HG02678 (cell line): ENCODE data around the gene MOB3B.

ENCODE experiments used
- ATAC-seq: cut with Tn5 transposase; IDR thresholded peaks from one replicate; pipeline ENCODE4 v1.9.1; 2021; ENCODE audit warnings: mild to moderate bottlenecking, moderate library complexity; ENCODE audit not compliant: unreplicated experiment

Gene MOB3B

DNA sequence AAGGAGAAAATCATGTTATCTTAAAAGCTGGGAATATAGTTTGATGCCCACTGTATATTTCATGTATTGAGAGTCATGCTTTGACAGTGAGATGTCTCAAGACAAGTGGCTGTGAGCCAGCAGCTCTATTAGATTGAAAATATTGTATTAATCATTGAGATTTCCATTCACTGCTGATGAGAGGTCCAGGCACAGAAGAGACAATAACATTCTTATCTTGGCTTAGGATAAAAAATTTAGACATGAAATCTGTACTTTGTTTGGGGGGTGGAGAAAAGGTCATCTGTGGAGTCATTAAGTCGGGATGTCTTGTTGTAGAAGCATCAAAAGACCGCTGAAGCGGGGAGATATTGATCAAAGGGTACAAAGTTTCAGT, 134.8 kb downstream of the MOB3B start:
- ATAC-seq = no peak

DNA sequence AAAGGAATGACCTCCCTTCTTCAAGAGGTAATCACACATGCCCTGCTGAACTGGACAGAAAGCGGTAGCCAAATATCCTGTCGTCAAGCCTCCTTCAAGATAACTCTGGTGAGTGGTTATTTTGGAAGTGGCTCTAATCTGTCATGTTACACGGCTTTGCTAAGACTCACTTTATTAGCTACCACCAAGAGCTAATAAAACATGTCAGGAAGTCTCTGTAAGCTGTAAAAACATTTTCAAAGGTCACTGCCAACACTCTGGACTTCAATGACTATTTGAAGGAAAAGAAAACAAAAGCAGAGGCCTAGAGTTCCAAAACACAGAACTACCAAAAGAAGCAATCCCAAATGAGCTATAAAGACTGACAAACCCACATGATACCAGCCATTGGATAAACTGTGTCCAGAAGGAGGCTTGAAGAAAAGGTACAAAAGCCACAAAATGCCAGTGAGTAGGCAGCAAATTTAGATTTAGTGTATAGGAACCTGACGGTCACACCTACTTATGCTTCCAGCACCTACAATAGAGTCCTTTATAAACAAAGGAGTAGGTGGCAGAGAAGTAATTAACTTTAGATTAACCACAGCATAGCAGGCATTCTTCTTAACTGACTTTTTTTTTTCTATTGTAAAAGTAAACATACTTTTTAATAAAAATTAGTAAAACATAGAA, 135.3 kb downstream of the MOB3B start:
- no peak for ATAC-seq

DNA sequence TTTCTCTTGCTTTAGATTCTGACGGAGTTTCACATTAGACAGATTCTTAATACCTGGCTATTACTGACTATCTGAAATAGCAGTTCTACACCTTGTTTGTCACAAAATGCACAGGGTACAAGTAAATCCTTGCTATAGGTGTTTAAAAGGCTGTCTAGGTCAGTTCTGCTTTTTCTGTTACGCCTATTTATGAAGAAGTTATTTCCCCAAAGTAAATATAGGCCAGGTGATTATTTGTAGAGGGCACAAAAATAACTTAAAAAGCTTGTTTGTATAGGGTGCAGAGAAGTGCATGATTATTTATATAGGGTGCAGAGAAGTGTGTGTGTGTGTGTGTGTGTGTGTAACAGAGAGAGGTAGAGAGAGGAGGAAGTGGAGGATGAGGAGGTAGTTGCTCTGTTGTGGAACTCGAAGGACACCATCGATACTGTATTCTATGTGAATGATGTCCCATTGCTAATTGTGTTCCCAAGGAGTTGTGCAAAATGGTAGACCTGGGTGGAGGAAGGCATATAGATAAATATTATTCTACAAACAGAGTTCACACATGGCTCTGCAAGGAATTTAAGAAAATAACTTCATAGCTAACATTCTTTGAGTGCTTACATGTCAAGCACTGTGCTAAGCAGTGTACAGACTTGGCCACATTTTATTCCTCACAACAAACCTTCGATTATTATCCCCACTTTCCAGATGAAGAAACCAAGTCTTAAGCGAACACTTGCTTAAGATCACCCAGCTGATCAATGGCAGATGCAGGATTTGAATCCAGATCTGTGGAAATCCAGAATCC, 136.4 kb downstream of the MOB3B start:
- ATAC-seq = no peak

- no peak for ATAC-seq
Observed at GRCh38 chr9:27392451-27392850, 137.2 kb downstream of the MOB3B start.

GRCh38 chr9:27391040-27391895, 138.3 kb downstream of the MOB3B start:
- no peak for ATAC-seq

GRCh38 chr9:27388150-27388549, 141.5 kb downstream of the MOB3B start:
- no peak for ATAC-seq

- ATAC-seq = no peak
Observed at GRCh38 chr9:27387722-27388121, 141.9 kb downstream of the MOB3B start.

DNA sequence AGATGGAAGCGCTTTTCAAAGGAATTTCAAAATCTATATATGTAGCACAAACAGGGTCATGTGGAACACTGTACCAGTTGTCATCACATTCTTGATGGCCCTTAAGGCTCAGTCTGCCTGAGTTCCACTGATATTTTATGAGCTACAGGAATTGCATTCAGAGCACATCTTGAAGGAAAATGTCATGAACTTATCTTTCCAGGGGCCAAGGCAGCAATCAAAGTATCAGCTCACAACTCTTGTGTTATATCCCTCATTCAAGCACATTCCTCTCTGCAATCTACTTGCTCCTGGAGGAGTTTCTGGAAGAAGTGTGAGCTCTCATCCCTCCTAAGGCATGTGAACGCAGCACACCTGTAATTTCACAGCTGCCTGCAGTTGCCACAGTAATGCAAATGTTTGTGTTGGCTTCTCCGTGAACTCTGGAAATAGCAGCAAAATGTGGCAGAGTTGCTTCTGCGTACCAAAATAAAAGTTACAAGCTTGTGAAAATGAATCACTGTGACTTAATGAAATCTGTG, 143.0 kb downstream of the MOB3B start:
- no peak for ATAC-seq

GRCh38 chr9:27385606-27386322, 143.8 kb downstream of the MOB3B start:
- ATAC-seq = no peak

GRCh38 chr9:27384262-27385014, 145.2 kb downstream of the MOB3B start:
- ATAC-seq = no peak

DNA sequence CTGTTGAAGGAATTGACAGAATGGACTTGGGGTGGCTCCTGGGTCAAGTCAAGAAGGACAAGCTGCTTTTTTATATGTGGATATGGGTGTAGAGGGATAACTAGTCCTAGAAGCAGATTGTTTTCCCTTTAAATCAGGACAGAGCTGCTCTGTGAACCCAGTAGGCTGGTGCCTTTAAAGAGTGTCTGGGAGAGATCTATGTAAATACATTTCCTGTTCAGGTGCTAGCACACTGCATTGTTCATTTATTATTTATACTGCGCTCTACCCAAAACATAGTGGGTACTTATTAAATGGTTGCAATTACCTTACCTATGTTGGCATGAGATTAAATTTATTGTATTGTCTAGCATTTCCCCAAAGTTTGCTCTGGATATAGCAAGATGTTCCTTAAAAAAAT, 146.1 kb downstream of the MOB3B start:
- peak; percentile 41 for ATAC-seq

DNA sequence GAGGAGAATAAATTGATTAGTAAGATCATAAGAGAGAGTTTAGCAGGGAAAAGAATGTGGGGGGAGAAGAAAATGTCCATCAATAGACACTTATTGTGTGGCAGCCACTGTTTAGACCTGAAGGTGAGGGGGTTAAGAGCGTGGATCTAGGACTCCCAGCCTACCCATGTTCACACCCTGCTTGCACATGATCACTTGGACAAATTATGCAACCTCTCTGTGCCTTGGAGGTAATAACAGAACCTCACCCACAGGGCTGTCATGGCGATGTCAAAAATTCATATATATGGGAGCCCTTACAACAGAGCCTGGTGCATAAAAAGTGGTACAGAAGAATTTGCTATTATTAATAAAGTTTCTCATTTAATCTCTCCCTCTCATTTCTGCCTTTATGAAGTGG, 146.6 kb downstream of the MOB3B start:
- ATAC-seq = no peak

DNA sequence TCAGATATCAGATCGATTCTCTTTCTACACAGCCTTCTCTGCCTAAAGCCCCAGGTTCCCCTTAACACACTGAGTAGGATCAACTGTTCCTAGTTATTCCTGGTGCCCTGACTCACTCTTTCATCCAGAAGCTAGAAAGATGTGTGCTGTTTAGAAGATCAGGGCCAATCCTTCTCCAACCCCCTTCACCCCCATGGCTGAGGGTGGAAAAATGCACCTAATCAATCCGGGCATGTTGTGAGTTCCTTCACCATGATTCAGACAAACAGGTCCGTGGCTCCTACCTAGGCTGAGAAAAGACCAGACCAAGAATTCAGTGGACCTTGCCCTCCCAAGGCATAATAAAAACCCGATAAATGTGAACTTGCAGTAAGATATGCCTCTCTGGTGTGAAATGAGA, 147.3 kb downstream of the MOB3B start:
- no peak for ATAC-seq

DNA sequence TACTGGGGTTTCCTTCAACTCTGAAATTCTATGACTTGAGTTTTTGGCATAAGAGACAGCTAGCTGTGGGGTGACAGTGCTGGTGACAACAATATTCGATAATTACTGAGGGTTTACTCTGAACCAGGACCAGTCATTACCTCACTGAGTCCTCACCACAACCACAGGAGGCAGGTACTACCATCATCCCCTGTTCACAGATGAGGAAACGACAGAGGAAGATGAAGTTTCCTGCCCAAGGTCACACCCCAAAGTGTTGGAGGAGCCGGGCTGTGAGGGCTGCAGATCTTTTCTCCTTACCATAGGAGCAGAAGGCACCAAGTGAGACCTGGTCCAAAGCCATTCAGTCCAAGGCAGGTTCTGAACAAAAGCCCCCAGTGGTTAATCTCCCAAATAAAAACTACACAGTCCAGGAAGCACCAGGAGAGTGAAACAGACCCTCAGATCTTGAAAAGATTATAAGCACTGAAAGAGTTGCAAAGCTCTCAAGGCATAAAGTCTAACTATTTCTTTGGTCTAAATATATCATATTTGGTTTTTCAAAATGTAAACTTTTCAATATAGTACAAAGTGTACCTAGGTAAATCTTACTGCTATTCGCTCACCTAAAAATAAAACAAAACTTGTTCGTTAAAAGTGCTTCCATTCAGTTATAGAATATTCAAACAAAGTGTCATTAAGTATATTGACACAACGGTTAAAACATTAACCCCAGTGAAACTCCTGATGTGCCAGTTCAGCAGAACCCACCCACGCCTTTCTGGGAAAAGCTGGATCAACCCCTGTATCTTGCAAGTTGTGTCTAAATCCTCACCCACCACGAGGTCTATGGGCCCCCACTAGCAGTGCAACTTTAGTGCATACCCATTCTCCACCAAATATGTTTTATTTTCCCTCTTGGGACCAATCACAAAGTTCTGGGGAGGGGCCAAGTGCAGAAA, 150.0 kb downstream of the MOB3B start:
- ATAC-seq = peak; percentile 22

GRCh38 chr9:27377811-27378456, 151.7 kb downstream of the MOB3B start:
- ATAC-seq = peak; percentile 83

DNA sequence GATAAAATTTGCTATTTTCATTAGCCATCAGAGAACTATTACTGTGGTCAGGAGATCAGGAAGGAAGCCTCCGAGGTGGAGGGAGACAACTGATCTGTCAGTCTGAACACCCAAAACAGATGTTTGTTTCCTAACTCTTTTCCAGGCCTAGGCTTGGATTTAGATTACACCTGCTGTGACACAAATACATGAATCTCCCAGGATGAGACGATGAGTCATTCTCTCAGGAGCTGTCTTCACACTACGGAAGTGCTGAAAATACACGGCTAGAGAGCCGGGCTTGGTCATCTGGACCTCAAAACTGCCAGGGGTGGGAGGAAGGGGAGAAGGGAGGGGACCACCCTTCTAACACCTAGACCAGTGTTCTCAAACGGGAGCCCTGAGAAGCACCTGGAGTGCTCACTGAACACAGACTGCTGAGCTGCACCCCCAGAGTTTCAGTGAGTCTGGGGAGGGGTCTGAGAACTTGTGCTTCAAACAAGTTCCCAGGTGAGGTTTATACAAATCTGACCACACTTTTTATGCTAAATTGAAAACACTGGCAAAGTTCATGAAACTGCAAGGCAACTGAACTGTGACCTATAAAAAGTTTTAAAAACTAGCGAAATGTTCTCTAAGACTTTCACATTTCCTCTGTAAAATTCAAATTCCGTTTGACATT, 152.3 kb downstream of the MOB3B start:
- ATAC-seq = peak; percentile 35

- ATAC-seq = no peak
Observed at GRCh38 chr9:27373851-27374250, 155.8 kb downstream of the MOB3B start.

- no peak for ATAC-seq
Observed at GRCh38 chr9:27372615-27373014, 157.0 kb downstream of the MOB3B start.
